GM19438 (cell line): Measurements from ENCODE around the gene ALPG.
"Not testable (repeated sequence)": the region's sequence is repeated elsewhere in the genome, so short reads cannot be mapped to it uniquely, and the experiment has no call there.

Experiments used
- ATAC-seq: cut with Tn5 transposase; IDR thresholded peaks from one replicate; pipeline ENCODE4 v1.9.1; 2021; ENCODE audit warnings: low read depth; ENCODE audit not compliant: unreplicated experiment

The ALPG gene

DNA sequence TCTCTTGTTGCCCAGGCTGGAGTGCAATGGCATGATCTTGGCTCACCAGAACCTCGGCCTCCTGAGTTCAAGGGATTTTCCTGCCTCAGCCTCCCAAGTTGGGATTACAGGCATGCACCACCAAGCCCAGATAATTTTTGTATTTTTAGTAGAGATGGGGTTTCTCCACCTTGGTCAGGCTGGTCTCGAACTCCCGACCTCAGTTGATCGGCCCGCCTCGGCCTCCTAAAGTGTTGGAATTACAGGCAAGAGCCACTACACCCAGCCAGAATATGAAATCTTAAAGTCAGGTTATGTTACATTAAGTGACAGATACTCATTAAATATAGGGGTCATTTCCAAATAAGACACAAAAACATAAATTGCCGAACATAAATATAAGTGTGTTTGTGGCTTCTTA, 12.2 kb upstream of the ALPG start:
- ATAC-seq = not testable (repeated sequence)

- no peak for ATAC-seq
These were observed 11.1 kb upstream of the ALPG start for GRCh38 chr2:232395586-232395985.

GRCh38 chr2:232396683-232397082, 10.0 kb upstream of the ALPG start:
- no peak for ATAC-seq

GRCh38 chr2:232398293-232399034, 8.2 kb upstream of the ALPG start:
- ATAC-seq = no peak

DNA sequence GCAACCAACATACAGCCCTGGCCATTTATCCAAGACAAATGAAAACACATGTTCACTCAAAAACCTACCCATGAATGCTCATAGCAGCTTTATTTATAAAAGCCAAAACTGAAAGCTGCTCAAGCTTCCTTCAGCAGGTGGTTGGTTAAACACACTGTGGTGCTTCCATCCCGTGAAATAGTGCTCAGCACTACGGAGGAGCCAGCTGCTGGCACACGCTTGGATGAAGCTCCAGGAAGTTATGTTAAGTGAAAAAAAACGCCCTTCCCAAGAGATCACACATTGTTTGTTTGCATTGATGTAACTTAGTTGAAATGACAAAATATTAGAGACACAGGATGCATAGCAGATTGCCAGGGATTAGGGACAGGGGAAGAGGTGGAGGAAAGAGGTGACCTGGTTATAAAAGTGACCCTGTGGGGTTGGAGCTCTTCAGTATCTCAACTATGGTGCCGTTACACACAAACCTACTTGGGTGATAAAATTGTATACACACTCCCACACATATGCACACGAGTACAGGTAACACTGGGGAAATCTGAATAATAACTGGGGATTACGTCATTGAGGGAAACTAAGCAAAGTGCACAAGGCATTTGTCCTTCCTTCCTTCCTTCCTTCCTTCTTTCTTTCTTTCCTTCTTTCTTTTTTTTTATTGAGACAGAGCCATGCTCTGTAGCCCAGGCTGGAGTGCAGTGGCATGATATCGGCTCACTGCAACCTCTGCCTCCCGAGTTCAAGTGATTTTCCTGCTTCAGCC, 6.2 kb upstream of the ALPG start:
- no peak for ATAC-seq

- ATAC-seq = no peak
These were observed 4.1 kb upstream of the ALPG start for GRCh38 chr2:232402518-232402917.

GRCh38 chr2:232405943-232406510, 617 bp upstream of the ALPG start:
- no peak for ATAC-seq

DNA sequence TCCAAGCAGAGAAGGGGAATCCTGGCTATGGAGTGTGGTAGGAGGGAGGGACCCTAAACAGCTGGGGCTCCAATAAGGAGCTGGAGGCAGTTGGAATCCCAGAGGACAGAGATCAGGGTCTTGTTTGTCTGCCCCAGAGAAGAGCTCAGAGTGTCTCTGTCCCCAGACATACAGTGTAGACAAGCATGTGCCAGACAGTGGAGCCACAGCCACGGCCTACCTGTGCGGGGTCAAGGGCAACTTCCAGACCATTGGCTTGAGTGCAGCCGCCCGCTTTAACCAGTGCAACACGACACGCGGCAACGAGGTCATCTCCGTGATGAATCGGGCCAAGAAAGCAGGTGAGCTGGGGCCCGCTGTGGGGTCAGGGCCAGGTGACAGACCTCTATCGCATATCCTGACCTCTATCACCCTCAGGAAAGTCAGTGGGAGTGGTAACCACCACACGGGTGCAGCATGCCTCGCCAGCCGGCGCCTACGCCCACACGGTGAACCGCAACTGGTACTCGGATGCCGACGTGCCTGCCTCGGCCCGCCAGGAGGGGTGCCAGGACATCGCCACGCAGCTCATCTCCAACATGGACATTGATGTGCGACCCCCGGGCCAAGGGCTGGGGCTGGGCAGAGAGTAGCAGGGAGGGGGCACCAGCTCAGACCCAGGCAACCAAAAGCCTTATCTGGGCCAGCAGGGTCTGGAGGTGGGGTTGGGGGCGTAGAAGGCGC, 945 bp downstream of the ALPG start:
- not testable (repeated sequence) for ATAC-seq

GRCh38 chr2:232408269-232408668, 1.6 kb downstream of the ALPG start:
- not testable (repeated sequence) for ATAC-seq

GRCh38 chr2:232409617-232410016, 3.0 kb downstream of the ALPG start:
- ATAC-seq = not testable (repeated sequence)

GRCh38 chr2:232410238-232410900, 3.7 kb downstream of the ALPG start:
- no peak for ATAC-seq

DNA sequence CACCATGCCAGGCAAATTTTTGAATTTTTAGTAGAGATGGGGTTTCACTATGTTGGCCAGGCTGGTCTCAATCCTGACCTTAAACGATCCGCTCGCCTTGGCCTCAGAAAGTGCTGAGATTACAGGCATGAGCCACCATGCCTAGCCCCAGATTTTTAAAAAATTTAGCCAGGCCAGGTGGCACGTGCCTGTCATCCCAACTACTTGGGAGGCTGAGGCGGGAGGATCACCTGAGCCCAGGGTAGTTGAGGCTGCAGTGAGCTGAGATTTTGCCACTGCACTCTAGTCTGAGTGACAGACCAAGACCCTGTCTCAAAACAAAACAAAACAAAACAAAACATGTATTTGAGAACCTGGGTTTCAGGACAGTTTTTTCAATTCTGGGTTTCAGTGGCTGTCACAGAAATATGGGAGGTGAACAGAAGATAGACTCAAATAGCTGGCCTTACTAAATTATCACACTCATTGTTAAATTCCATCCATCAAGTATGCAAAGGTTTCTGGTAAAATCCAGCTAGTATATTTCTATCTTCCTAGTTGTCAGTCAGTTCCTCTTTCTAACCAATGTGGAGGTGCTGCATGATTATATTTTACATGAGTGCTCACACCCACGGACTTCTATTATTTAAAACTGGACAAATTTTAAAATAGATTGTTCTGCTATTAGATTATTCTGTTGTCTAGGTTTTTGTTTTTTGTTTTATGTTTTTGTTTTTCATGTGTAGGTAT, 5.4 kb downstream of the ALPG start:
- no peak for ATAC-seq

- ATAC-seq = no peak
These were observed 6.3 kb downstream of the ALPG start for GRCh38 chr2:232412986-232413385.

DNA sequence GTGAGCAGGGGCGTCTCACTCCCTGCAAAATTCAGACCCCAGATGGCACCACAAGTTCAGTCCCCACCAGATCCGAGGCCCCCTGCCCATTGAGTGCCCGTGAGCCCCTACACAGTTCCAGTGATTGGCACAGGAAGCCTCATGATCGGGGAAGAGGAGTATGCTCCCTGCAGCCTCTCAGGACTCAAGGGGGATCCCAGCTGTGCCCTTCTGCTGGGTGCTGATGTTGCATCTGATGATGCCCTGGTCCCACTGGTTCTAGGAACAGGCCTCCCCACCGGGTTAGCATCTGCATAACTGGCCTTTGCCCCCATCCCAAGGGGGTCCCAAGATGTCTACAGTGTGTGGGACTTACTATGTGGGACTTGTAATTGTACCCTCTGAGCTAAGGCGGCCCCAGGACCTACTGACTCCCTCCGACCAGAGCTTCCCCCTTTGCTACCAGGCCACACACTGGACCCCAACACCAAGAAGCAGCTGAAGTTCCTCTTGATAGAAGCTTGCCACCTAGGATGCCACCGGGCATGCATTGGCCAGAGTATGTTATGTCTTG, 8.6 kb downstream of the ALPG start:
- no peak for ATAC-seq

GRCh38 chr2:232415736-232416520, 9.3 kb downstream of the ALPG start:
- no peak for ATAC-seq

DNA sequence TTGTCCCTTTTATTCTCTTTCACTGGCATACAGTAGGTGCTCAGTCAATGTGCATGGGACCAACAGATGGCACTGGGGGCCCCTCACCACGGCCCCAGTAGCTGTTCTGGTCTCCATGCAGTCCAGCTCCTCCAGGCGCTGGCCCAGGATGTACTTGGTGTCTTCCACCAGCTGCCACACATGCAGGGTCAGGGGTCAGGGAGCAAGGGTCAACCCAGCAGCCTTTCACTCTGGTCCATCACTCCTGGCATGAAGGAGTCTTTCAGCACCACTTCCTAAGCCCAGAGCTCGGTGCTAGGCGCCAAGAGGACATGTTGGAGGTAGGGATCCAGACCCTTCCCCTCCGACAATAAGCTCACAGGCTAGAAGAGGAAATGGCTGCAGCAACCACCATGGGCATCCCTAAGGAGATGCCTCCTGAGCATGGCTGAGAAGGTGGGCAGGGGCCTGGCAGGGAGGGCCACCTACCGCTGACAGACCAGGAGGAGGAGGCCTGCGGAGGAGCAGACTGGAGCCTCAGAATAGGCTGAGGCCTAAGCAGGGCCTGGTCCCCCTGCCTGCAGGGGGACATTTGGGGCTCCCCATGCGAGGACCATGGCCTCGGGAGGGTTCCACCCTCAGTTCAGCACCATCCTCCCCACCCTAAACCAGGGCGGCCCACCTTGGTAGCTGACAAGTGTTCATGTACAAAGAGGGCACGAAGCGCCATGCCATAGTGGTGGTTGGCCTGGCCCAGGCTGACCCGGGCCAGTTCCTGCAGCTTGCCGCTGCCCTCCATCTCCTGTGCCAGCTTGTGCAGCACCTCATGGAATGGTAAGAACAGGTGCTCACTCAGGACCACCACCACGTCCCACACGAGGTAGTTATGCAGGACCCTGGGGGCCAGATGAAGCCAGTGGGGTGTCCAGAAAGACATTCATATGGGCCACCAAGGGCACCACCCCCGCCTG, 10.2 kb downstream of the ALPG start:
- no peak for ATAC-seq

- no peak for ATAC-seq
These were observed 10.8 kb downstream of the ALPG start for GRCh38 chr2:232417489-232417888.

- no peak for ATAC-seq
These were observed 11.4 kb downstream of the ALPG start for GRCh38 chr2:232418056-232418455.
